ENCODE results near the gene RIOK2. TPM values are rescaled to one million over a fixed set of nuclear protein-coding genes. Genes with fewer than 3 reads are reported as not detected.

RIOK2 gene
- total and polyA plus RNA-seq, 4 donors, result 4.1 to 11.8 (median 10.1) TPM

DNA sequence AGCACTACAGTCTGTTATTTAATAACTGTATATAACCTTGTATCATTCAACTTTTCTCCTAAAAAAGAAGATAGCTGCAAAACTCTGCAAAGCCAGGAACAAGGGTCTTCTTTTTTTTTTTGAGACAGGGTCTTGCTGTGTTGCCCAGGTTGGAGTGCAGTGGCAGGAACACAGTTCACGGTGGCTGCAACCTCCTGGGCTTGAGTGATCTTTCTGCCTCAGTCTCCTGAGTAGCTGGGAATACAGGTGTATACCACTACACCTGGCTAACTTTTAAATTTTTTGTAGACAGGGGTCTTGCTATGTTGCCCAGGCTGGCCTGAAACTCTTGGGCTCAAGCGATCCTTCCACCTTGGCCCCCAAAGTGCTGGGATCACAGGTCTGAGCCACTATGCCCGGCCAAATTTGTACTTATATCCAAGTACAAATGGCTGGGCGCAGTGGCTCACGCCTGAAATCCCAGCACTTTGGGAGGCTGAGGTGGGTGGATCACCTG lies 19.2 kb downstream of the RIOK2 start (continued):
- TF ChIP-seq, protein P1, sequence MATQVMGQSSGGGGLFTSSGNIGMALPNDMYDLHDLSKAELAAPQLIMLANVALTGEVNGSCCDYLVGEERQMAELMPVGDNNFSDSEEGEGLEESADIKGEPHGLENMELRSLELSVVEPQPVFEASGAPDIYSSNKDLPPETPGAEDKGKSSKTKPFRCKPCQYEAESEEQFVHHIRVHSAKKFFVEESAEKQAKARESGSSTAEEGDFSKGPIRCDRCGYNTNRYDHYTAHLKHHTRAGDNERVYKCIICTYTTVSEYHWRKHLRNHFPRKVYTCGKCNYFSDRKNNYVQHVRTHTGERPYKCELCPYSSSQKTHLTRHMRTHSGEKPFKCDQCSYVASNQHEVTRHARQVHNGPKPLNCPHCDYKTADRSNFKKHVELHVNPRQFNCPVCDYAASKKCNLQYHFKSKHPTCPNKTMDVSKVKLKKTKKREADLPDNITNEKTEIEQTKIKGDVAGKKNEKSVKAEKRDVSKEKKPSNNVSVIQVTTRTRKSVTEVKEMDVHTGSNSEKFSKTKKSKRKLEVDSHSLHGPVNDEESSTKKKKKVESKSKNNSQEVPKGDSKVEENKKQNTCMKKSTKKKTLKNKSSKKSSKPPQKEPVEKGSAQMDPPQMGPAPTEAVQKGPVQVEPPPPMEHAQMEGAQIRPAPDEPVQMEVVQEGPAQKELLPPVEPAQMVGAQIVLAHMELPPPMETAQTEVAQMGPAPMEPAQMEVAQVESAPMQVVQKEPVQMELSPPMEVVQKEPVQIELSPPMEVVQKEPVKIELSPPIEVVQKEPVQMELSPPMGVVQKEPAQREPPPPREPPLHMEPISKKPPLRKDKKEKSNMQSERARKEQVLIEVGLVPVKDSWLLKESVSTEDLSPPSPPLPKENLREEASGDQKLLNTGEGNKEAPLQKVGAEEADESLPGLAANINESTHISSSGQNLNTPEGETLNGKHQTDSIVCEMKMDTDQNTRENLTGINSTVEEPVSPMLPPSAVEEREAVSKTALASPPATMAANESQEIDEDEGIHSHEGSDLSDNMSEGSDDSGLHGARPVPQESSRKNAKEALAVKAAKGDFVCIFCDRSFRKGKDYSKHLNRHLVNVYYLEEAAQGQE (IDR thresholded peaks at IDR 0.05), result no peak
- no peak for TF ChIP-seq FOXA2 (IDR thresholded peaks at IDR 0.05)

GRCh38 chr5:97163360-97163764 lies 19.7 kb downstream of the RIOK2 start:
- H3K27ac ChIP-seq (ENCODE audit: low read depth in 1 of 2, low read length in 2 of 2), result no peak overlapping the region
- no peak for DNase-seq (ENCODE audit: low spot score)
- H3K36me3 ChIP-seq (ENCODE audit: control insufficient read depth in 4 of 4, insufficient read depth in 3 of 4, low read depth in 1 of 4, low read length in 3 of 4), result peaks cover 3 to 45% (median 29%) of the 10 kb centered on the region in 4 donors
- TF ChIP-seq, protein P2, sequence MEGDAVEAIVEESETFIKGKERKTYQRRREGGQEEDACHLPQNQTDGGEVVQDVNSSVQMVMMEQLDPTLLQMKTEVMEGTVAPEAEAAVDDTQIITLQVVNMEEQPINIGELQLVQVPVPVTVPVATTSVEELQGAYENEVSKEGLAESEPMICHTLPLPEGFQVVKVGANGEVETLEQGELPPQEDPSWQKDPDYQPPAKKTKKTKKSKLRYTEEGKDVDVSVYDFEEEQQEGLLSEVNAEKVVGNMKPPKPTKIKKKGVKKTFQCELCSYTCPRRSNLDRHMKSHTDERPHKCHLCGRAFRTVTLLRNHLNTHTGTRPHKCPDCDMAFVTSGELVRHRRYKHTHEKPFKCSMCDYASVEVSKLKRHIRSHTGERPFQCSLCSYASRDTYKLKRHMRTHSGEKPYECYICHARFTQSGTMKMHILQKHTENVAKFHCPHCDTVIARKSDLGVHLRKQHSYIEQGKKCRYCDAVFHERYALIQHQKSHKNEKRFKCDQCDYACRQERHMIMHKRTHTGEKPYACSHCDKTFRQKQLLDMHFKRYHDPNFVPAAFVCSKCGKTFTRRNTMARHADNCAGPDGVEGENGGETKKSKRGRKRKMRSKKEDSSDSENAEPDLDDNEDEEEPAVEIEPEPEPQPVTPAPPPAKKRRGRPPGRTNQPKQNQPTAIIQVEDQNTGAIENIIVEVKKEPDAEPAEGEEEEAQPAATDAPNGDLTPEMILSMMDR (IDR thresholded peaks at IDR 0.05; ENCODE audit: low read depth, low read length, missing input control), result peak; percentile 39
- TF ChIP-seq NR2F2 (IDR thresholded peaks at IDR 0.05) (no peak), RAD21 (IDR thresholded peaks at IDR 0.05) (peak; percentile 49 to 60)
- H3K27me3 ChIP-seq (ENCODE audit: control insufficient read depth in 4 of 4, insufficient read depth in 4 of 4, low read length in 3 of 4), result no peaks in the 10 kb centered on the region
- no peaks in the 10 kb centered on the region for H3K9me3 ChIP-seq (ENCODE audit: control insufficient read depth in 4 of 4, low read length in 3 of 4)
- no peak overlapping the region for H3K4me3 ChIP-seq (ENCODE audit: low read depth in 1 of 3, low read length in 3 of 3)
- H3K4me1 ChIP-seq (ENCODE audit: control insufficient read depth in 4 of 4, insufficient read depth in 4 of 4, low read length in 3 of 4), result peaks cover 0 to 3% (median 0%) of the 10 kb centered on the region in 4 donors
- no peak overlapping the region for H3K9ac ChIP-seq (ENCODE audit: low read depth in 1 of 2, low read length in 2 of 2)

DNA sequence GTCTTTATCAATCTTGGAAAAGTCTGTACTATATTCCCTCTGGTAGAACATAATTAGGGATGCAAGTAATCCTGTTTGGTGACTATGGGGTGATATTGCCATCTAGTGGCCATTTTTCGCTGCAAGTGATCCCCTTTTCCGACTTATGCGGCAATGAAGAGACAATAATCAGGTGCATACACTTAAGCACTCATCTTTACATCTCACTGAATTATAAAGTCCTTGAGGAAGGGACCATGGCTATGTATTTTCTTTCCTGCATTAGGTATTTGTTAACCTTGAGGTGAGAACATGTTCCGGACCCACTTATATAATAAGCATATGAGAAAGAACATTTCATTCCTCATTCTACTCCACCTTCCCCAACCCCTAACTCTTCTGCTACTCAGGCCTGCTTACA lies 21.0 kb downstream of the RIOK2 start:
- Histone ChIP-seq H3K9me3 (ENCODE audit: control insufficient read depth in 4 of 4, low read length in 3 of 4) (peaks cover 0 to 3% (median 1%) of the 10 kb centered on the region in 4 donors), H3K36me3 (ENCODE audit: control insufficient read depth in 4 of 4, insufficient read depth in 3 of 4, low read depth in 1 of 4, low read length in 3 of 4) (peaks cover 3 to 36% (median 19%) of the 10 kb centered on the region in 4 donors), H3K4me3 (ENCODE audit: low read depth in 1 of 3, low read length in 3 of 3) (no peak overlapping the region), H3K27ac (ENCODE audit: low read depth in 1 of 2, low read length in 2 of 2) (no peak overlapping the region), H3K9ac (ENCODE audit: low read depth in 1 of 2, low read length in 2 of 2) (no peak overlapping the region), H3K4me1 (ENCODE audit: control insufficient read depth in 4 of 4, insufficient read depth in 4 of 4, low read length in 3 of 4) (peaks cover 0 to 3% (median 0%) of the 10 kb centered on the region in 4 donors), H3K27me3 (ENCODE audit: control insufficient read depth in 4 of 4, insufficient read depth in 4 of 4, low read length in 3 of 4) (no peaks in the 10 kb centered on the region)
- TF ChIP-seq RAD21 (IDR thresholded peaks at IDR 0.05), result peak; percentile 94
- TF ChIP-seq JUND (IDR thresholded peaks at IDR 0.05), result no peak
- TF ChIP-seq, protein P2 (IDR thresholded peaks at IDR 0.05; ENCODE audit: low read depth, low read length, missing input control), result peak; percentile 91
- 27% methylated on average over 4 of the region's 4 CpGs for WGBS
- DNase-seq (ENCODE audit: low spot score), result peak; percentile 66

GRCh38 chr5:97157689-97158088 lies 25.4 kb downstream of the RIOK2 start:
- Histone ChIP-seq H3K4me3 (ENCODE audit: low read depth in 1 of 3, low read length in 3 of 3) (no peak overlapping the region), H3K27ac (ENCODE audit: low read depth in 1 of 2, low read length in 2 of 2) (no peak overlapping the region), H3K9me3 (ENCODE audit: control insufficient read depth in 4 of 4, low read length in 3 of 4) (peaks cover 0 to 5% (median 1%) of the 10 kb centered on the region in 4 donors), H3K27me3 (ENCODE audit: control insufficient read depth in 4 of 4, insufficient read depth in 4 of 4, low read length in 3 of 4) (no peaks in the 10 kb centered on the region), H3K36me3 (ENCODE audit: control insufficient read depth in 4 of 4, insufficient read depth in 3 of 4, low read depth in 1 of 4, low read length in 3 of 4) (peaks cover 0 to 20% (median 14%) of the 10 kb centered on the region in 4 donors), H3K4me1 (ENCODE audit: control insufficient read depth in 4 of 4, insufficient read depth in 4 of 4, low read length in 3 of 4) (no peaks in the 10 kb centered on the region), H3K9ac (ENCODE audit: low read depth in 1 of 2, low read length in 2 of 2) (no peak overlapping the region)
- WGBS, result 97% methylated on average over 2 of the region's 2 CpGs
- DNase-seq (ENCODE audit: low spot score), result no peak
- TF ChIP-seq RXRA (IDR thresholded peaks at IDR 0.05) (no peak), TAF1 (conservative IDR thresholded peaks at IDR 0.05) (no peak), JUND (IDR thresholded peaks at IDR 0.05) (no peak), GABPA (IDR thresholded peaks at IDR 0.05 in 1 of 2, conservative IDR thresholded peaks at IDR 0.05 in 1 of 2) (no peak), NR2F2 (IDR thresholded peaks at IDR 0.05) (no peak), SP1 (IDR thresholded peaks at IDR 0.05) (no peak), YY1 (IDR thresholded peaks at IDR 0.05) (no peak), FOXA1 (IDR thresholded peaks at IDR 0.05) (no peak), EGR1 (IDR thresholded peaks at IDR 0.05; ENCODE audit: low read depth in 2 of 2) (no peak), HNF4A (conservative IDR thresholded peaks at IDR 0.05) (no peak)
- TF ChIP-seq, protein P3, sequence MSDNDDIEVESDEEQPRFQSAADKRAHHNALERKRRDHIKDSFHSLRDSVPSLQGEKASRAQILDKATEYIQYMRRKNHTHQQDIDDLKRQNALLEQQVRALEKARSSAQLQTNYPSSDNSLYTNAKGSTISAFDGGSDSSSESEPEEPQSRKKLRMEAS (IDR thresholded peaks at IDR 0.05), result no peak
- TF ChIP-seq, protein P2 (IDR thresholded peaks at IDR 0.05; ENCODE audit: low read depth, low read length, missing input control), result no peak

All from liver (tissue), 9 donors.